ENCODE measurements around the gene PIK3AP1. TPM values are rescaled to one million over a fixed set of nuclear protein-coding genes. Genes with fewer than 3 reads are reported as not detected.

Gene PIK3AP1
- total and polyA plus RNA-seq, 4 donors = 27.3 to 137 (median 50.9) TPM

DNA sequence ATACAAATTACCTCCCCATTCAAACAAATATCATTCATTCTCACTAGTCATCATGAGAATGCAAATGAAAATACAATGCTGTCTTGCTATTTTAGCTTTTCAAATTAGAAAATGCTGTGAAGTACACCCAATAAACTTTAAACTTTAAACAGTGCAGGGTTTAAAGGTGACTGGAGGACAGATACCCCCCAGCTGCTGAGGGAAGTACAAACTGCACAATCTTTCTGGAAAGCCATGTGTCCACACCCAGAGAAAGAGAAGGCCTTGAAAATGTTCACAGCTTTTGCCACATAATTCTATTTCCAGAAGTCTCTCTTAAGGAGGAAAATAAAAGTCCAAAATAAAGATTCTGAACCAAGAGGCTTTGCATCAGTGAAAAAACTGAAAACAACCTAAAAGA lies 56.5 kb downstream of the PIK3AP1 start:
- TF ChIP-seq FOXA1 (IDR thresholded peaks at IDR 0.05) = no peak
- peak; percentile 34 for TF ChIP-seq NR2F2 (IDR thresholded peaks at IDR 0.05)
- peak; percentile 98 for TF ChIP-seq RXRA (IDR thresholded peaks at IDR 0.05)
- no peak for TF ChIP-seq CTCF (IDR thresholded peaks at IDR 0.05; ENCODE audit: low read depth, low read length, missing input control)
- no peak for TF ChIP-seq ATF3 (IDR thresholded peaks at IDR 0.05)
- TF ChIP-seq, protein P1, sequence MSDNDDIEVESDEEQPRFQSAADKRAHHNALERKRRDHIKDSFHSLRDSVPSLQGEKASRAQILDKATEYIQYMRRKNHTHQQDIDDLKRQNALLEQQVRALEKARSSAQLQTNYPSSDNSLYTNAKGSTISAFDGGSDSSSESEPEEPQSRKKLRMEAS (IDR thresholded peaks at IDR 0.05) = peak; percentile 84
- TF ChIP-seq FOXA2 (IDR thresholded peaks at IDR 0.05) = no peak
- peak in 1 of 2 donors; percentile 21 for TF ChIP-seq GABPA (IDR thresholded peaks at IDR 0.05 in 1 of 2, conservative IDR thresholded peaks at IDR 0.05 in 1 of 2)
- peak in 1 of 2 donors; percentile 51 for TF ChIP-seq RAD21 (IDR thresholded peaks at IDR 0.05)
- peak in 1 of 2 donors; percentile 12 for TF ChIP-seq EGR1 (IDR thresholded peaks at IDR 0.05; ENCODE audit: low read depth in 2 of 2)
- TF ChIP-seq JUND (IDR thresholded peaks at IDR 0.05) = peak in 1 of 2 donors; percentile 62
- peak; percentile 46 for TF ChIP-seq ZBTB33 (IDR thresholded peaks at IDR 0.05)
- TF ChIP-seq, protein P2, sequence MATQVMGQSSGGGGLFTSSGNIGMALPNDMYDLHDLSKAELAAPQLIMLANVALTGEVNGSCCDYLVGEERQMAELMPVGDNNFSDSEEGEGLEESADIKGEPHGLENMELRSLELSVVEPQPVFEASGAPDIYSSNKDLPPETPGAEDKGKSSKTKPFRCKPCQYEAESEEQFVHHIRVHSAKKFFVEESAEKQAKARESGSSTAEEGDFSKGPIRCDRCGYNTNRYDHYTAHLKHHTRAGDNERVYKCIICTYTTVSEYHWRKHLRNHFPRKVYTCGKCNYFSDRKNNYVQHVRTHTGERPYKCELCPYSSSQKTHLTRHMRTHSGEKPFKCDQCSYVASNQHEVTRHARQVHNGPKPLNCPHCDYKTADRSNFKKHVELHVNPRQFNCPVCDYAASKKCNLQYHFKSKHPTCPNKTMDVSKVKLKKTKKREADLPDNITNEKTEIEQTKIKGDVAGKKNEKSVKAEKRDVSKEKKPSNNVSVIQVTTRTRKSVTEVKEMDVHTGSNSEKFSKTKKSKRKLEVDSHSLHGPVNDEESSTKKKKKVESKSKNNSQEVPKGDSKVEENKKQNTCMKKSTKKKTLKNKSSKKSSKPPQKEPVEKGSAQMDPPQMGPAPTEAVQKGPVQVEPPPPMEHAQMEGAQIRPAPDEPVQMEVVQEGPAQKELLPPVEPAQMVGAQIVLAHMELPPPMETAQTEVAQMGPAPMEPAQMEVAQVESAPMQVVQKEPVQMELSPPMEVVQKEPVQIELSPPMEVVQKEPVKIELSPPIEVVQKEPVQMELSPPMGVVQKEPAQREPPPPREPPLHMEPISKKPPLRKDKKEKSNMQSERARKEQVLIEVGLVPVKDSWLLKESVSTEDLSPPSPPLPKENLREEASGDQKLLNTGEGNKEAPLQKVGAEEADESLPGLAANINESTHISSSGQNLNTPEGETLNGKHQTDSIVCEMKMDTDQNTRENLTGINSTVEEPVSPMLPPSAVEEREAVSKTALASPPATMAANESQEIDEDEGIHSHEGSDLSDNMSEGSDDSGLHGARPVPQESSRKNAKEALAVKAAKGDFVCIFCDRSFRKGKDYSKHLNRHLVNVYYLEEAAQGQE (IDR thresholded peaks at IDR 0.05) = no peak
- TF ChIP-seq HNF4A (conservative IDR thresholded peaks at IDR 0.05) = peak; percentile 86 to 87
- TF ChIP-seq SP1 (IDR thresholded peaks at IDR 0.05) = peak; percentile 77
- TF ChIP-seq YY1 (IDR thresholded peaks at IDR 0.05) = peak; percentile 20
- peak; percentile 56 for TF ChIP-seq HNF4G (IDR thresholded peaks at IDR 0.05)
- TF ChIP-seq TAF1 (conservative IDR thresholded peaks at IDR 0.05) = no peak
- Histone ChIP-seq H3K4me3 (ENCODE audit: low read depth in 1 of 3, low read length in 3 of 3) (no peak overlapping the region), H3K4me1 (ENCODE audit: control insufficient read depth in 4 of 4, insufficient read depth in 4 of 4, low read length in 3 of 4) (peaks cover 9 to 49% (median 34%) of the 10 kb centered on the region in 4 donors), H3K27me3 (ENCODE audit: control insufficient read depth in 4 of 4, insufficient read depth in 4 of 4, low read length in 3 of 4) (no peaks in the 10 kb centered on the region), H3K9ac (ENCODE audit: low read depth in 1 of 2, low read length in 2 of 2) (no peak overlapping the region), H3K9me3 (ENCODE audit: control insufficient read depth in 4 of 4, low read length in 3 of 4) (no peaks in the 10 kb centered on the region), H3K36me3 (ENCODE audit: control insufficient read depth in 4 of 4, insufficient read depth in 3 of 4, low read depth in 1 of 4, low read length in 3 of 4) (peaks cover 0 to 5% (median 0%) of the 10 kb centered on the region in 4 donors), H3K27ac (ENCODE audit: low read depth in 1 of 2, low read length in 2 of 2) (peak overlapping the region; percentile 71 to 74)
- DNase-seq (ENCODE audit: low spot score) = no peak
